Stimulated activated CD4-positive, alpha-beta T cell treated with anti-CD3 and anti-CD28 coated beads, Interleukin-15, amount 100 ng/mL, for 48 hours (primary cell): ENCODE measurements around the gene MEGF11.

ENCODE experiments used
- DNase-seq, 2 donors: peaks; one replicate each; pipeline ENCODE4 v3.0.0-alpha.2; 2020; ENCODE audit warnings: low read depth in 2 of 2

MEGF11 gene

DNA sequence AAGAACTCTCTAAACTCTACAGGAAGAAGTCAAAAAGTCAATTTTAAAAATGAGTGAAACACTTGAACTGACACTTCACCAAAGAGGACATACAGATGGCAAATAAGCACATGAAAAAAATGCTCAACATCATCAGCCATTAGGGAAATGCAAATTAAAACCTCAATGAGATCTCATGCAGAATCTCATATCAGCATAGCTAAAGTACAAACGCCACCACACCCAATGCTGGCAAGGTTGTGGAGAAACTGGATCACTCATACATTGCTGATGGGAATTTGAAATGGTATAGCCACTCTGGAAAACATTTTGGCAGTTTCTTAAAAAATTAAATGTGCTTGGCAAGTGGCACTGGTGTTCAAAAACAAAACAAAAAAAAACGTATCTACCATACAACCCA lies 34.2 kb downstream of the MEGF11 start:
- DNase-seq = no peak

DNA sequence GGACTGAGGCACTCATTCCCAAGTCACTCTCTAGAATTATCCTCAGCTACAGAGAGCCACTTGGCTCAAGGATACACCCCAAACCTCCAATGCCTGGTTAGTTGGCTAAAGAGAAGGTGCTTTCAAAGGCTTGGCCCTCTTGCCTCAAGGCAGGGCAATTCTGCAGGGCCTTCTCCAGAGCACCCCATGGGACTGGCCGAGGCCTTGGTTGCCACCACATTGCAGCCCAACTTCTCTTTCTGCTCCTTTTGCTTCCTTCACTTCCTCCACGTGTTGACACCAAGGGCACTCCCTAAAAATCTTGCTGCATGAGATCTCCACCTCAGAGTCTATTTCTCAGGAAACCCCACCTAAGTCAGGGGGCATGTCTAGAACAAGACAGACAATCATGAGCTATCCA lies 36.7 kb downstream of the MEGF11 start:
- no peak for DNase-seq

DNA sequence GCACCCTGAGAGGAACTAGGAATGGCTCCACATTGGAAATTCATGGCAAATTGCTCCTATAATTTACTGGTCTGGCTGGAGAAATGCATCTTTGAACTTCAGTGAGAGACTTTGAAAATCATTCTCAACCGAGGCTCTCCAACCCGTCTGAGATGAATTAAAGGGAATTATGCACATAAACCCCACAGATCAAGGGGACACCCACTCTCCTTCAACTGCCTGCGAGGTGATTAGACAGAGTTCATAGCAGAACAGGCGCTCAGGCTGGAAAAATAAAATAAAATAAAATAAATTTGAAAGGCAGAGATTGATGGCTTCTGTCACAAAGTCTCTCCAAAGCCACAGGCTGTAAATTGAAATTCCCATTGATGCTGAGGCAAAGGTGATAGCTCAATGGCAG lies 37.7 kb downstream of the MEGF11 start:
- no peak for DNase-seq

DNA sequence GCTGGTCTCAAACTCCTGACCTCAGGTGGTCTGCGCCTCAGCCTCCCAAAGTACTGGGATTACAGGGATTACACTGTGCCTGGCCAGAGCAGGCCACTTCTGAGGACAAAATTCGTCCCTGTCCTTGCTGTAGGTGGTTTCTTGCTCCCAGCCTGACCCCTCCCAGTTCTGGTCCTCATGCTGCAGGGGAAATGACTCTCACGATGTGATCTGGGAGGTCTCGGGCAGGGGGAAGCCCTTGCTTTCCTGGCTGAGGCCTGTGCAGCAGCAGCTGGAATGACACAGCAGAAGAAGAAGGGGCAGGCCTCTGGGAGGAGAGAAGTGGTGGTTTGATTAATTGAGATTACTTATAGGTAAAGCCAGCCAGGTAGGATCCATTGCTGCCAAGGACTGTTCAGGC lies 39.3 kb downstream of the MEGF11 start:
- no peak for DNase-seq

DNA sequence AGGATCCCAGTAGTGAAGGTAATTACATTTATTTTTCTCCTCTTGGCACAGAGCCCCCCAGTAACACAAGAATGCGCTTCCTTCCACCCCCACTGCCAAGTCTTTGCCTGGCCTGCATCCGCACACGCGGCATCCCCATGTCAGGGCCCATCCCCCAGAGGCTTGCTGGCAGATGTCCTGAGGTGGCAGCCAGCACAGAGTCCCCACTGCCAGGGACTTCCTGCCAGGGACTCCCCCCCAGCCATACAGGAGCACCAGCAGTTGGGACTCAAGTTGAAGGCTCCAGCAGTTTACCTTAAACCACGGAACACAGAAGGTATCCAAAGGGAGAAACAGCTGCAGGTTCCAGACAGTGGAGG lies 41.0 kb downstream of the MEGF11 start:
- no peak for DNase-seq

DNA sequence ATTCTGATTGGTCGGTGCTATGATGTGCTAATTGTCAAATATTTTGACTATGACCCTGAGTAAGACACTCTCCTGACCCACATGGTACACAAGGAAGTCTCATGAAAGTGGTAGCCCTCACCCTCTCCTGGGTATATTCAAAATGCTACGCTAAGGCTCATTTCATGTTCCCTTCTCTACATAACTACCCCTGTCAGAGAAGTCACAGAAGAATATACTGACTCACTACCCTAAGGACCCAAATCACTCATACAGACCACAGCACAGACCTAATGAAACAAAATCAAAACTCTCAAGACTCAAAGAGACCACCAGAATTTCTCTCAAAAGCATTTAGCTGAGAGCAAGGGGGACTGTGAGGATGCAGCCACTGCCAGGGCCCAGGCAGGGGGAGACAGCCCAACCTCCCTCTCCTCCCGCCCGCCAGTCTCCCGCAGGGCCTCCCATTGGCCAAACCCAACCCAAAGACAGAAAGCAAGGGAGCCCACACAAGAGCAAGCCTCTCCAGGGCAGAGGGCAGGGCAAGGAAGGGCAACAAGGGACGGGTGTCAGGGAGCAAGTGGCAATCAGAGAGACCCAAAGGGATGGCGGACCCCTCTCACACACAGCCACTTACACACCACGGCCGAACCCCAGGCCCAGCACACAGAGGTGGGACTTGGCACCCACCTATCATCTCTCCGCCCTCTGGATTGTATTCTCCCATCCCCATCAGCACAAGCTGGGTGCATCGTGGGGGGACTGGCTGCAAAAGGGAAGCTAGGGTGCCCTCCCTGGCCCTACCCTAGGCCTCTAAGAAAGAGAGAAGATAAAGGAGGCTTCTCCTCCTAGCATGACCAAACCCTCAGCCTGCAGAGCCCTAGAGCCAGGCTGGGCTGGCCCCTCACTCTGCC lies 41.6 kb downstream of the MEGF11 start:
- no peak for DNase-seq

DNA sequence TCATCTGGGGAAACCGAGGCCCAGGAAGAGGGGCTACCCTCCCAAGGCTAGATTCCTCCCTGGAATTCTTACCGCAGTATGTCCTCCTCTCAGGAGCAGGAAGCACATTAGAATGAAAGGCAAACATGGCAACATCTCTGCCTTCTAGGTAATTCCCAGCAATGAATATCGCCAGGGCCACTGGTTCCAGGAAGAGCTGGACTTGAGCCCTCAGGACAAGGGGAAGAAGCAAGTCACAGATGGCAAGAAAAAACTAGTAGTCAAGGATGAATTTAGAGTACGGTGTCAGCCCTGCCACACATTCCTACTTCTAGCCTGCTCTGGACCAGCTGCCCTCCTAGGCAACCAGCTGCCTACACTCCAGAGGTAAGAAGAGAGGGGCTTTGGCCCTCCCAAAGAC lies 42.9 kb downstream of the MEGF11 start:
- no peak for DNase-seq

DNA sequence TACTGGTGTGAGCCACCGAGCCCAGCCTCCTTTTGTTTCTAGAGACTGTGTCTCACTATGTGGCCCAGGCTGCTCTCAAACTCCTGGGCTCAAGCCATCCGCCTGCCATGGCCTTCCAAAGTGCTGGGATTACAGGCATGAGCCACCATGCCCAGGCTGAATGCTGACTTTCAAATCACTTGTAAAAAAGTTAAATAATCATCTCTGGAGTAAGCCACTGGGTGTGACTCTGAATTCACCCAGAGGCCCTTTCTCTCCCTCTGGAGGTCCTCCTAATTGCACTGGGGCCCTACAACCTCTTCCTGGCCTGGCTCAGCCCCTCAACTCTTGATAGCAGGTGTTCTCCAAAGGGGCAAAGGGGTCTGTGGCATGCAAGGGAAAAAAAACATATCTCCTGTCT lies 54.8 kb downstream of the MEGF11 start:
- no peak for DNase-seq

DNA sequence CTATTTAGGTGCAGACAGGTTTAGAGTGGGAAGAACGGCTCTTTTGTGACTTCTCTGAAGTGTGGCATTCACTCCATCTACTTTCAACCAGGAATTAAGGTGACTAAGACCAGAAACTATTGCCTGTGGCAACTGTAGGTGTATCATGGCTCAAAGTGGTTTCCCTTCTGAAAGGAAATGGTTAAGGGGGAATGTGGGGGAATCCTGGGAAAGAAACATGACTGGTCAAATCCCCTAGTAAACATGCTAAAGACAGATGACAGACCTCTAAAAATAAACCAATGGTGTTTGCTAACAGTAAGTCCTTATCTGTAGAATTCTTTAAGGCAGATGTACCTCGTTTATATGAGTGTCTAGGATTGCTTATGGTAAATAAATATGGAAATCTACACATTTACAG lies 56.9 kb downstream of the MEGF11 start:
- DNase-seq = no peak

DNA sequence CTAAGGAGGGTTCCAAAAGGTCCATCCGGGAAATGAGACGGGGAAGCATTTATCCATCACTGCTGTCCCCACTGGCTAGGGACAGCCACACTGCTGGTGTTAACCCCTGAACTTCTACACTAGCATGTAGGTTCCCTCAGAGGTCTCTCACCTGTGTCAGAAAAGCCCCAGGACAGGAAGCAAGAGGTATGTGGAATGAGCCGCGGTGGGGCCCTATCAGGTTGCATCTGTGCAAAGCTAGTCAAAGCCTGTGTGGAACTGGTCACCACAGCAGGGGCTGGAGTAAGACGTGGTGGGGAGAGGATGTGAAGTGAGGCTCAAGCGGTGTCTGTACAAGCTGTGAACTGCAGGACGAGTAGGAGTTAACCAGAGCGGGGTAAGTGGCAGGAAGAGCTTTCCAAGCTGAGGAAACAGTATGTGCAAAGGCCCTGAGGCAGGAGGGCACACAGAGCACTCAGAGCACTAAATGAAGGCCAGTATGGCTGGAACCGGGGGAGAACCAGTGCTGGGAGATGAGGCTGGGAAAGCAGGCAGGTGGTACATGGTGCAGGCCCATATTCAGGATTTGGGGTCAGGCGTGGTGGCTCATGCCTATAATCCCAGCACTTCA lies 57.8 kb downstream of the MEGF11 start:
- DNase-seq = no peak

DNA sequence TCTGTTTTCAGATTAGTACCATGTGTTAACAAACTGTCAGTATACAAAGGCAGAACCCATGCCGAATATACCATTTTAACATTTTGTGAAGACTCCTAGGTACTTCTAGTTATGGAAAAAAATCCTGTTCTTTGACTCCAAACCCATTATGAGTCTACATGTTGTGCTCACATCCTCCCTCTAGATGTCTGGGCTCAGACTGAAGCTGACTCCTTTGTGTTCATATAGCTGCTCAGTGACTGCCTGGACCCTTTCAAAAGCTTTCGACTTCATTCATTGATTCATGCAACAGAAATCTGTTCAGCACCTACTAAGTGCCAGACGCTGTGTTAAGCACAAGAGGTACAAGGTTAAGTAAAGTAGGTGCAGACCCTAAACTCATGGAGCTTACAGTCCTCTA lies 60.5 kb downstream of the MEGF11 start:
- DNase-seq = no peak

DNA sequence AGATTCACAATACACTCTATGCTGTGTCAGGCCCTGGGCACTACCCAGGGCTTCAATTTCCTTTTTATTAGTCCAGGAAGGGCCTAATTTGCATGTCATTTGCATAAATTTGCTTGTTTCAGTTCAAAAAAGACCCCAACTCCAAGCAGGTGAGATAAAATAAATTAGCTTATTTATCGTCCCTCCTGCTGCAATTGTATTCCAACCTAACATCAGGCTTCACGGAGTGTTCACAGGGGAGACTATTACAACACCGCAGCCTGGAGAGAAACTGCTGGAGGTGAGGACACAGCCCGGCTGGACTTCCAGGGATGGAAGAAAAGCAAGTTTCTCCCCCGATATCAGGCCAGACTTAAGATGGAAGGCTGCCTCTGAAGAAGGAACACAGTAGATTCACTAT lies 62.8 kb downstream of the MEGF11 start:
- no peak for DNase-seq

DNA sequence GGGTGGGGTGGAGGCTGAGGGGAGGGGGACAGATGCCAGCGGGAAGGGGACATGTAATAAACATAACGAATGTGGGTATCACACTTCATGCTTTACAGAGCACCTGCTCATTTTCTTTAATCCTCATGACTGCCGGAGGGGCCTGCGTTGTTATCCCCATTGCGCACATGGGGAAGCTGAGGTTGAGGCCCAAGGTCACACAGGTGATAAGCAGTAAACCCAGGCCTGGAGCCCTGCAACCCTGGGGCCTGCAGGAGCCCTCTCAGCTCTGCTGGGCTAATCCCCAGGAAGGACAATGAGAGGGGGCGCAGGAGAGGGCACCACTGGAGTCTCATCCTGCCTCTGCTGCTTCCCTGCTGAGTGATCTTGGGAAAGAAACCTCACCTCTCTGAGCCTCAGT lies 64.3 kb downstream of the MEGF11 start:
- DNase-seq = no peak

DNA sequence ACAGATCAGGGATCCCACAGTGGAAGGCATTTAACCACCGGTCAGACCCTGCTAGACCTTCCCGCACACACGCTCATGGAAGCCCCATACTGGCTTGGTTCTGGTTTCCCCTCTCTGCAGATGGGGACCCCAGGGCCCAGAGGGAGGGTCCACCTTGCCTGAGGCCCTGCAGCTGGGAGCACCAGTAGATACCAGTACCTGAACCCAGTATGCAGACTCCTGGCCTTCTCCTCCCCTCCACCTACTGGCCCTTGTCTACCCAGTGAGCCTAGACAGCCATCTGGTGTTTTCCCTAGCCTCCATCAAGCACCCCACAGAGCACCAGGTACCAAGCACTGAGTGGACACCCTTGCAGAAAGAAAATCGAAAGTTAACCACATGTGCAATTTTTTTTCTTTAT lies 65.1 kb downstream of the MEGF11 start:
- no peak for DNase-seq

DNA sequence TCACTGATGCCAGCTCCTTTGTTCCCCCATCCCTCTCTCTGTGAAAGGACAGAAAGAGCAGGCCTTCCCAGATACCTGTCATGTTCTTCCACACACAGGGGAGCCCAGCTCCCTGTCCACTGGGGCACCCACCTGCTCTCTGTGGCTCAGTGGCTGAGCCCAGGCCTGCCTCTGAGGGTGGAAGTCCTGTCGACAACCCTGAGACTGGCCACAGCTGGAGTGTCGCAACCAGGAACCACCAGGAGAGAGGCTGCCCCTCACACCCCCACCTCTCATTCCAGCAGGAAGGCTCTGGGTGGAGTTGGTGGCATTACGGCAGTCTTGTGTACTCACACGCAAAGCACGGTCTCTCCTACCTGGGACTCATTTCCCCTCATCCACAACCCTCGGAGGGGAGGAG lies 66.3 kb downstream of the MEGF11 start:
- DNase-seq = no peak

DNA sequence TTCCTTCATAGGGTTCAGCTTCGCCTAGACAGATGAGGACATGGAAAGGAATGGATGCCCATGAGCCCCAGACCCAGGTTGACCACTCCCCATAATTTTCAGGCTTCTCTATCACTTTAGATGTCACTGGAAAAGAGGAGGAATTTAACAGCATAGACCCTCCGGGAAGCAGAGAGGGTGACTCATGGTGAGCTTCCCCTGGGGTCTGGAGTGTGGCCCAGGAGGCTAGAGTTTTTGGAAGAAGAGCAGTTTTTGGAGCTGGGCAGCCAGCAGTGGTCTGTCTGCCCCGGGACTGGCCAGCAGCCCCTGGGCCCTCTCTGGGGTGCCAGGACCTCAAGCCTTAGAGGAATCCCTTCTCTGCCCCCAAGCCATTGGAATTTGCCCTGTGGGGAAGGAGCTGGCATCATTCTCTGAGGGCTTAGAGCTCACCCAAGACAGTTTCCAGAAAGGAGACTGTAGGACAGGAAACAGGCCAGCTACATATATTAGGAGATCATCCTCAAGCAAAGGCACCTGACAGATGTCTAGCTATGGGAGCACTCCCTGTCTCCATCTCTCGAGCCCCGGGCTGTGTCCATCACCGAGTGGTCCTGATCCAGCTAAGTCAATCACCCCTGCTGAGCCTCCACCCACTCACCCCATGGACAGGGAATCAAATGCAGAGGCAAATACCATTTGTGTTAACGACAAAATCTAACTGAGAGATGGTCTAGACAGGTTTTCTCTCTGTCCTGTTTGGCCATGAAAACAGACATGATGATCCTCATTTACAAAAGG lies 67.3 kb downstream of the MEGF11 start:
- DNase-seq = no peak

DNA sequence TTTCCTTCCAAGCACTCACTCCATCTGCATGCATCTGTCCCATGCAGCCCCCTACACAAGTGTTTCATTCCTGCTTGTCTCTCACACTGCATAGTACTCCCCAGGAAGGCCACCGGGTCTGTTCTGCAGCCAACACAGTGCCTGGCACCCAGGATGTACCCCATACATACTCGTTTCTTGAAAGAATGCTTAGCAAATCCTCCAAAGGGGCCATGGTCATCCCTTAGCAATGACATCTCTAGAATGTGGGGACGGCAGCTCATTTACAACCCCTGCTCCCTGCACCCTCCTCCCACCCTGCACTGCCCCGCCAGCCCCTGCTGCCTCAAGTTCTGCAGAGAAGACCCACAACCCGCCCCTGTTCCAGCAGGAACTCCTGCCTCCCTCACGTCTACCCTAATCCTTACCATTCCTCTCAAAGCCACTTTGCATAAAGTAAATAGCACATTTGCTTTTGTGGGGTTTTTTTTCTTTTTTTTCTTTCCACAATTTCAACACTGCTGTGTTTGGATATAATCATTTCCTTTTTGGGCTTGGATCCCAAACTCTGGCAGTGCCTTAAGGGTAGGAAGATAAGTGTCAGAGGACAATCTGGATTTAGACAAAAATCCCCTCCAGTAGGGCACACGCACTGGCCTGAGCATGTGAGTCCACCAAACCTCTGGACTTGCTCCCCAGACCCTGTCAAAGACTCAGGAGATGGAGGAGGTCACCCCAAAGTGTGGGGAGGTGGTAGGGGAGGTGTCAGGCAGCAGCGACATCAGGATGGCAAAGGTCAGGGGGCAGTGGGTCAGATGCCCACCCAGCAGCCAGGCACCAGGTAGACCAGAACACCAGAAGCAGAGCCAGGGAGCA lies 68.4 kb downstream of the MEGF11 start:
- DNase-seq = no peak

DNA sequence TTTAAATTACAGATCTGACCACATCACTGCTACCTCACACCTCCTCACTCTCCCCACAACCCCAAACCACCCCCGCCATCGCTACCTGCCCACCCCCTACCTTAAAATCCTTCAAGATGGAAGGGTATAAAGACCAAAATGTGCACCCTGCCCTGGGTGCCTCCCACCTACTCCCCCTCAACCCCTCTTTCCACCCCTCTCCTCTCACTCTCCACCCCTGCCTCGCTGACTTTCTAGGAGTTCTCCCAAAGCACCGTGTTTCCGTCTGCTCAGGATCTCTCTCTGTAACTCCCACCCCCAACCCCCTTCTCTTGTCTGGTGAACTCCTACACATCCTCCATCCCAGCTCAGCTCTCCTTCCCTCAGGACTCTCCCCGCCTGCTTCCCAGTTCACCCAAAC lies 69.1 kb downstream of the MEGF11 start:
- no peak for DNase-seq

DNA sequence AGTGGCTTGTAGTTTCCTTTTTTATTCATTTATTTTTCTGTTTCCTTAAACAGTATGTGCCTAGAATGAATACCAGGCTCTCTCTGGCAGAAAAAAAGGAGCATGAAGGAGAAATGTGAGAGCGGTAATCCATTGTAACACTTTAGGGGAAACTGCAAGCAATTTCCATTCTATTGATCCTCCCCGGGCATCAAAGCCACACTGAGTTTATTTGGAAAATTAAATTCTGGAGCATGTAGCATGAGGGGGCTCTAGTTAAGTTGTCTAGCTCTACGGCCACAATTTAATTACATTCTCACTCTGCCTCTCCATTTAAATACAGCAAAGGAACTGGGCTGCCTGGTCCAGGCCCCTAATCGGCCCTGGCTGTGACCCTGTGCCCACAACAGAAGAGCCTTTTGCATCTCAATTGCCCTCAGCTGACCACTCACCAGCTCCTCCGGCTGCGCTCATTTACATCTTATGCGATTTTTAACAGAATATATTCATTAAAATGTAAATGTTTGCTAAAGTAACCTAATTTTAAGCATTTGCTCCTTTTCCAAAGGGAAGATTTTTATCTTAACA lies 72.9 kb downstream of the MEGF11 start:
- DNase-seq = no peak

DNA sequence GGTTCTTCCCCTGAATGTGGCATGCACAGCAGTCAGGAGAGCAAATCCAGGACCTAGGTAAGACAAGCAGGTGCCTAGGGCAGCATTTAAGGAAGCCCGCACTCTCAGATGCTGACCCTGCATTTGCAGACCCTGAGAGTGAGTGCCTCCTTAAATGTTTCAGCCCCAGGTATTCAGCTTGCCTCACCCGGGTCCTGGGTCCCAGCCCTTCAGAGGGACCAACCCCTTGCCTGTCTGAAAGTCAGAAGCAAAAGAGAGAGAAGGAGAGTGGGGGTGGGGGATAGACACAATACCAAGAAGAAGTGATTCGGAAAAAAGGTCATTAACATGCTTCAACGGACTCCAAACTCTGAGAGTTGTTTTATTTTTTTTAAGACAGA lies 75.0 kb downstream of the MEGF11 start:
- no peak for DNase-seq

DNA sequence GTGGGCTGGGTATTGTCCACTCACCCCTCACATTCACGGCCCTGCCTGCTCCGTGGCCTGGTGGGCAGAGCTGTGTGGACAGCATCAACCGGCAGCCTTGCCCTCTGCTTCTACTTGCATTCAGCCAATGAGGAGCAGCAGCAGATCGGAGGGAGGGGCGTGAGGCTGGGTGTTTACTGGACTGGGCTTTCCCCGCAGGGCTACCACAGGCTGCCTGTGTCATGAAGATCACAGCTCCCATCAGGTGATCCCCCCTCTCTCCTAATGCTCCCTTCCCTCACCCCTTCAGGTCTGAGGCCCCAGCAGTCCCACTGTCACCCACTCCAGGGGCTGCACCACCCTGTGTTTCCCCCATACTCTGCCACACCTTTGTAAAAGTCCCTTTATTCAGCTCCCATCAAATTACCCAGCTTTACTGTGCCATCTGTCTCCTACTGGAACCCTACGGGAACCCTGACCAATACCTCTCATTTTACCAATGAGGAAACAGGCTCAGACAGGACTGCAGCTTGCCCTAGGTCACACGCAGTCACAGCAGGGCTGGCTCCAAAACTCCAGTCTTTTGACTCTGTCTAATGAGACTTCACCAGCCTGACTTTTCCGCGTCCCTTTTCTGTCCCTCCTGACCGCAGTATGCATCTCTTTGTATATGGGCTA lies 81.1 kb downstream of the MEGF11 start:
- DNase-seq = no peak
